ACHN (cell line): Measurements from ENCODE around the gene DCAF12.
"Not testable (repeated sequence)": the region's sequence is repeated elsewhere in the genome, so short reads cannot be mapped to it uniquely, and the experiment has no call there.

Experiments
- DNase-seq: peaks from one replicate; pipeline ENCODE4 v3.0.0-alpha.2; 2015
- in situ Hi-C: cut with HindIII; loops from 2 replicates; pipeline ENCODE4 v1.10.0; 2017; ENCODE audit warnings: low sequenced_read_pairs, low pct_ligation_motif_present, low pct_unique_long_range_greater_than_20kb

The DCAF12 gene

GRCh38 chr9:34084562-34084961, 41.9 kb downstream of the DCAF12 start:
- in situ Hi-C loops = no loop called here
- no peak for DNase-seq

- peak; percentile 22 for DNase-seq
- in situ Hi-C loops = no loop called here
These were observed 47.3 kb downstream of the DCAF12 start for GRCh38 chr9:34079181-34079580.

- in situ Hi-C loops = no loop called here
- peak; percentile 64 for DNase-seq
These were observed 53.5 kb downstream of the DCAF12 start for GRCh38 chr9:34072868-34073590.

- in situ Hi-C loops = no loop called here
These were observed 54.1 kb downstream of the DCAF12 start for GRCh38 chr9:34072410-34072809.

GRCh38 chr9:34070606-34071324, 55.7 kb downstream of the DCAF12 start:
- in situ Hi-C loops = no loop called here
- DNase-seq = no peak

More at GRCh38 chr9:34072410-34072809, 54.1 kb downstream of the DCAF12 start:
- DNase-seq = no peak

- in situ Hi-C loops = no loop called here
- no peak for DNase-seq
These were observed 56.7 kb downstream of the DCAF12 start for GRCh38 chr9:34069831-34070230.

GRCh38 chr9:34065541-34065940, 61.0 kb downstream of the DCAF12 start:
- in situ Hi-C loops = no loop called here
- DNase-seq = no peak

GRCh38 chr9:34059954-34060353, 66.5 kb downstream of the DCAF12 start:
- in situ Hi-C loops = no loop called here
- no peak for DNase-seq

- in situ Hi-C loops = no loop called here
- DNase-seq = no peak
These were observed 67.2 kb downstream of the DCAF12 start for GRCh38 chr9:34059281-34059680.

GRCh38 chr9:34049630-34050384, 76.7 kb downstream of the DCAF12 start:
- DNase-seq = no peak
- in situ Hi-C loops = no loop called here

GRCh38 chr9:34048727-34049629, 77.5 kb downstream of the DCAF12 start, which contains the start of gene UBAP2:
TSS of gene UBAP2 (minus strand) at chr9:34048887. CDS start at chr9:34017148, 31,739 bp downstream.
- in situ Hi-C loops = no loop called here

GRCh38 chr9:34047864-34048726, 78.4 kb downstream of the DCAF12 start:
- in situ Hi-C loops = no loop called here
- peak; percentile 43 for DNase-seq

More at GRCh38 chr9:34048727-34049629, 77.5 kb downstream of the DCAF12 start, which contains the start of gene UBAP2:
- DNase-seq = peak; percentile 93

- in situ Hi-C loops = no loop called here
- no peak for DNase-seq
These were observed 79.6 kb downstream of the DCAF12 start for GRCh38 chr9:34046784-34047379.

- in situ Hi-C loops = no loop called here
- no peak for DNase-seq
These were observed 80.6 kb downstream of the DCAF12 start for GRCh38 chr9:34045903-34046302.

- in situ Hi-C loops, DNase-seq: not testable (repeated sequence)
These were observed 84.4 kb downstream of the DCAF12 start for GRCh38 chr9:34042074-34042473.

- DNase-seq, in situ Hi-C loops: not testable (repeated sequence)
These were observed 87.6 kb downstream of the DCAF12 start for GRCh38 chr9:34038851-34039250.

- in situ Hi-C loops = no loop called here
- DNase-seq = no peak
These were observed 88.9 kb downstream of the DCAF12 start for GRCh38 chr9:34037626-34038025.
